ENCODE measurements around the gene BTBD8.
"Not testable (repeated sequence)": the region's sequence is repeated elsewhere in the genome, so short reads cannot be mapped to it uniquely, and the experiment has no call there.

BTBD8 gene

DNA sequence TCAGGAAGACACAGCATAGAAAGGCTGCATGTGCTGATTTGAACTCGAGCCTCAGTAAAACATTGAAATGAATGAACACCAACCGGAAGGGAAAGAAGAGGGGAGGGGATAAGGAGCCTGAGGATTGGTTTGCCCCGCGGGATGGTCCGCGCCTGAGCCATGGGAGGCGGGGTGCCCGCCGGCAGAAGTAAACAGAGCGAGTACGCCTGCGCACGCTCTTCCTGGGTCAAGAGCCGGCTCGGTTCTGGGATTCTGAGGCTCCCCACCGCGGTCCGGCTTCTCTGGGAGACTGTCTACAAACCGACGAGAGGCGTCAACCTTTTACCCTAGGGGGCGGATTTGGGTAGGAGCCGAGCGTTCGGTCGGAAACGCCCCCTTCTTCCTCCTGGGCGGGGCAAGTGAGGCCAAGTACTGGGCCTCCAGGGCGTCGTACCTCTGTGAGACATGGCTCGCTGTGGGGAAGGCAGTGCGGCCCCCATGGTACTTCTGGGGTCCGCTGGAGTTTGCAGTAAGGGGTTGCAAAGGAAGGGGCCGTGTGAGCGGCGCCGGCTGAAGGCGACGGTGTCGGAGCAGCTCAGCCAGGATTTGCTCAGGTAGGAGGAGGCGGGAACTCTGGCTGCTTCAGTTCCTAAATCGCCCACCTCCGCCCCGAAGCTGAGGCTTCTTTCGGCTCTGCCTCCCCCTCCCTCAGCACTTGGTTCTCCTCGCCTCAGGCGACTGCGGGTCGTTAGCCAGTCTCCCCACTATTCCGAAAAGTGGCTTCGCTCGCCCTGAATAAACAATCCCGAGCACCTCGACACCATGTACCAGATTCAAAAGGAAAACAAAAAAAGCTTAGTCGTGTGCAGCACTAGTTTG is at the start of gene BTBD8:
Gene BTBD8 (plus strand): TSS at position 218 of the 858 bp plus-strand sequence. CDS start 227 bp downstream, at position 445.
- DNase-seq (ENCODE audit: low read depth in 3 of 3) = peak; percentile 64 to 80 (median 76)

DNA sequence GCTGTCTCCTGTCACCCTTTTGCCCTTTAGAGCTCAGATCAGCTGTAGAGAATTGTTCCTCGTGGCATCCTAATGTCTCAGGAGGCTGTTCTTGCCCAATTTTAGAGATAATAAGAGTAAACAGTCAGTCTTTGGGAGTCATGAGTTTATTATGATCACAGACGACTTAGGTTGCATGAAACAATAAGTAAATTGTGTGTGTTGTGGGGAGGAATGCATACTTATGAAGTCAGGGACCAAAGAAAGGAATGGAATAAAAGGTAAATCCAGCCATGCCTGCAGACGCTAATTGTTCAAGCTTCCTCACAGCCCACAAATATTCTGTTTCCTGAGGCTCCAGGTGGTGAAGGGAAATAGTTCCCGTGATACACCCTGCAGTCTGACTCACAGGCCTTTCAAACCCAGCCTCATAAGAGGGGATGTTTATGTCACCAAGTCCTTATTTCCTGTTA is 49.5 kb upstream of the BTBD8 start:
- no peak for DNase-seq (ENCODE audit: low read depth in 3 of 3)

DNA sequence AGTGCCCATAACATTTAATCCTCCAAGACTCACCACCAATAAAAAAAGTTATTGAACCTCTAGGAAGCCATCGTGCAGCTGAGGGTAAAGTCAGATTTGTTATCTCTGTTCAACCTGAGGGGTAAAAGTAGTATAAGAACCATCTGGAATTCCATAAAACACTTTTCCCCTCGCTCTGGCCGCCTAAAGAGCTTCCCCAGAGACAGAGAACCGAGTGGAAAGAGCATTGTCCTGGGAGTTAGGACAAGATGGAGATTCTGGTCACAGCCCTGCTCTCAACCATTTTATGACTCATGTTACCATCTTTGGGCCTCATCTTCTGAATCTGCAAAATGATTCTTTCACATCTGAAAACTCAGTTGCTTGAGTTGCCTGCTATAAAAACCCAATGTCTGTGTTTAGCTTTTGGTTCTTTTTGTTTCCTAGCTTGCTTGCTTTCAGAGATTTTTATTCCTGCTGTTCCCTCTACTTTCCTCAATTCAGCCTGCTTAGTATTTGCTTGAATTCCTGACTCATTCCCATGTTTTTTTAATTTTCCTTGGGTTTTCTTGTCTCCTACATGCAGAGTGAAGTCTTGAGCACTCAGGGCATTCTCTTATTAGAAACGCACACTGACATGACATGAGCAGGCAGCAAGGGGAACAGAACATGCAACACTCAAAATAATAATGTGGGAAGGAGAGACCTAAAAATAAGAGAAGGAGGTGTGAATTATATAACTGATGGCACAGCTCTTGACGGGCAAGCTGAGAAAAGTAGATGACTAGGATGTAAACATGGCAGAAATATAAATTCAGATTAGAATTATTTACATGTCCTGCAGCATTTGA is 48.6 kb upstream of the BTBD8 start:
- DNase-seq (ENCODE audit: low read depth in 3 of 3) = no peak

DNA sequence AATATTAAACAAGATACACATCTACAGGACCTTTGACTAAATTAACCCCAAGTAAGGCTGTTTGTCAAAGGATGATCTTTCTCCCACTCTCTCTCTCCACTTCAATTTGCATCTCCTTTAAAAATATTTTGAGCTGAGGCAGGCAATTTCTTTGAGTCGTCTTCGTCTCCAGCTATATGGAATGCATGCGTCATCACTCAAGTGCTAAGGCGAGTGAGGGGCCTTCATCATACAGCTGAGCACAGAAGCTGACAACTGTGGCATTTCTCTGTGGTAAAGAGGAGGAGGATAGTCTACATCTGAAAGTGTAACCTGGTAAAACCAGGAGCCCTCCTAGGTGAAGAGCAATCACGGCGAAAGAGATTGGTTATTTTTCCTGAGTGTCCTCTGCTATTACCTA is 42.7 kb upstream of the BTBD8 start:
- no peak for DNase-seq (ENCODE audit: low read depth in 3 of 3)

DNA sequence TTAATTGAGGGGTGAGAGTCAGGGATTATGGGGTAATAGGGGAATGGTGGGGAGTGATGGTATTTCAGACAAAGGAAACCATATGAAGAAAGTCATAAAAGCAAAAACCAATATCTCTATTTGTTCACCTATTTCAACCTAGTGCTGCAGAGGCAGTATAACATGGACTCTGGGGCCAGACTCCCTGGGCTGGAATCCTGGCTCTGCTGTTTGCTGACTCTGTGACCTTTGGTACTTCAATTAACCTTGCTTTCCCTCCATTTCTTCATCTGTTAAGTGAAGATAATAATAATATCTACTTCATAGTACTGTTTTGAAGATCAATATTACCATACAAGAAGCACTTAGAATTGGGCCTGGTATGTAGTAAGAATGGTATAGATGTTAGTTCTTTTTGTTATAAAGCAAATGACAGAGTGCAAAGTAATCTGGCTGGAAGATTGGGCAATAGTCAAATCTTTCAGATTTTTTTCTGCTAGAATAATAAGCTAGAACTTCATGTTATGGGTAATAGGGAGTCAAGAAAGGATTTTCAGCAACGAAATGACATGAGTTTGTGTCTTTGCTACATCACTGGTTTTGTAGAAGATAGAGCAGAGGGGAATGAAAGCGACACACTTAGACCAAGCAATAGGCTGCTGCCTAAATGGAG is 41.3 kb upstream of the BTBD8 start:
- no peak for DNase-seq (ENCODE audit: low read depth in 3 of 3)

DNA sequence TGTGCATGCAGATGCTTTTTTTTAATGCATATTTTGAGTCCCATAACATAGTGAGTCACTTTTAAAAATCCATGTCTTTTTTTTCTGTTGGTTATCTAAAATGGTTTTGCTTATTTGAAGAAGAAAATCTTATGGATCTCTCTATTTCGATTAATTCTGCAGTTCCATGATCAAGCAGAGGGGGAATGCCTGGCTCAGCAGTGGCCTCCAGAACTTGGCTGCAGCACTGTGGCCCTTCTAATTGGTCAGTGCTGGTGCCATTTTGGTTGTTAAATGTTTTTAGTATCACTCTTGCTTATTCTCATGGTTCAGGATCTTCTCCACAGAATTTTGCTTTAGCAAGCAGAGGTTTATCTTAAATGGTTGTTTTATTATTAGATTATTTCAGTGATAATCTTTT is 39.2 kb upstream of the BTBD8 start:
- DNase-seq (ENCODE audit: low read depth in 3 of 3) = no peak

- DNase-seq (ENCODE audit: low read depth in 3 of 3) = no peak
These were observed 36.5 kb upstream of the BTBD8 start for GRCh38 chr1:92043621-92044020.

GRCh38 chr1:92045766-92046495 is 34.2 kb upstream of the BTBD8 start:
- DNase-seq (ENCODE audit: low read depth in 3 of 3) = no peak

DNA sequence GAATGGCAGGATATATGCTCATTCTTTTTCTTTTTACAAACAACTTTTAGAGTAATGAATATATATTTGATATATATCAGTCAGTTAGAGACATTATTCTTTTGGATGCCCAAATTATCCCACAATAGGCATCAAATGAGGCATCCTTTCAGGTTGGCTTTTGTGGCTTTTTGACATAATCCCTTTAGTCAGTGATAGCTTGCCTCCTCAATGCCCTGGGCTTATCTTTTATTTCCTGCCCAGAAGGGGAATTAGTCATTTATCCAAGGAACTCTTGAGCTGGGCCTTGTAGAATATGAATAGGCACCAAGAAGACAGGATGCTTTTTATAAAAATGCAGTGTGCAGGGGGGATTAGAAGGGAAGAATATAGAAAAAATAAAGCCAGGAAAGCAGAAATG is 28.2 kb upstream of the BTBD8 start:
- DNase-seq (ENCODE audit: low read depth in 3 of 3) = no peak

- no peak for DNase-seq (ENCODE audit: low read depth in 3 of 3)
These were observed 15.1 kb upstream of the BTBD8 start for GRCh38 chr1:92065042-92065441.

GRCh38 chr1:92066321-92066720 is 13.8 kb upstream of the BTBD8 start:
- DNase-seq (ENCODE audit: low read depth in 3 of 3) = no peak

DNA sequence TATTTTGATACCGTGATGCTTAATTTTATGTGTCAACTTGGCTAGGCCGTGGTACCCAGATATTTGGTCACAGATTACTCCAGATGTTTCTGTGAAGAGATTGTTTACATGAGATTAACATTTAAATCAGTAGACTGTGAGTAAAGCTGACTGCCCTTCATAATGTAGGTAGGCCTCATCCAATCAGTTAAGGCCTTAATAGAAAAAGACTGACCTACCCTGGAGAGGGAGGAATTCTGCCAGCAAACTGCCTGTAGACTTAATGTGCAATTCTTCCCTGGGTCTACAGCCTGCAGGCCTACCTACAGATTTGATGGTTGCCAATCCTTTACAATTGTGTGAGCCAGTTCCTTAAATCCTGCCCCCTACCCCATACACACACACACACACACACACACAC is 9.3 kb upstream of the BTBD8 start:
- no peak for DNase-seq (ENCODE audit: low read depth in 3 of 3)

GRCh38 chr1:92074446-92074845 is 5.7 kb upstream of the BTBD8 start:
- not testable (repeated sequence) for DNase-seq (ENCODE audit: low read depth in 3 of 3)

DNA sequence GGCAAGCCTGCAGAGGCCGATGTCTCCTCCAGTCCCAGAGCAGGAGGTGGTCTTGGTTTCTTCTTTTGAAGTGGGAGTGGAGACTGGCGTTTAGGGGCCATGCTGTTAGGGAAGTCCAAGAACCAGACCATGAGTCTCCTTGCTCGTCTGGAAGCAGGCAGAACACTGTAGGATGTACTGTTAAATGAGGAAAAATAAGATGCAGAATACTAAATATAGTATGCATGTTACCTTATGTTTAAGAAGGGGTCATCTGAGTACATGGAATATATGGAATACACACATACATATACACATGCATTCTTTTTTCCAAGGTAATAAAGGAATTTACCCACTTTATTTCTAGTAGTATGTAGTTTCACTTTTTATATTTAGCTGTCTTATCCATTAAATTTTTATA is 4.8 kb upstream of the BTBD8 start, which contains the start of gene SETSIP:
Gene SETSIP (minus strand): TSS at position 101 of the 400 bp plus-strand sequence. CDS start 0 bp downstream, at position 101.
- DNase-seq (ENCODE audit: low read depth in 3 of 3) = no peak

DNA sequence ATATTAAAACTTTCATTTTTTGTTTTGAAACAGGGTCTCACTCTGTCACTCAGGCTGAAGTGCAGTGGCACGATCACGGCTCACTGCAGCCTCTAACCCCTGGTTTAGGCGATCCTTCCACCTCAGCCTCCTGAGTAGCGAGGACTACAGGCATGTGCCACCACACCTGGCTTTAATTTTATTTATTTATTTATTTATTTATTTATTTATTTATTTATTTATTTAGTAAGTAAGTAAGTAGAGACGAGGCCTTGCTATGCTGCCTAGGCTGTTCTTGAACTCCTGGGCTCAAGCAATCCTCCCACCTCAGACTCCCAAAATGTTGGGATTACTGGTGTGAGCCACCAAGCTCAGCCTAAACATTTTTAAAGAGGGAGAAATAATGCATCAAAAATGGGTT is 3.8 kb upstream of the BTBD8 start:
- no peak for DNase-seq (ENCODE audit: low read depth in 3 of 3)

- not testable (repeated sequence) for DNase-seq (ENCODE audit: low read depth in 3 of 3)
These were observed 2.1 kb upstream of the BTBD8 start for GRCh38 chr1:92078077-92078476.

- DNase-seq (ENCODE audit: low read depth in 3 of 3) = no peak
These were observed 704 bp upstream of the BTBD8 start for GRCh38 chr1:92079441-92079840.

DNA sequence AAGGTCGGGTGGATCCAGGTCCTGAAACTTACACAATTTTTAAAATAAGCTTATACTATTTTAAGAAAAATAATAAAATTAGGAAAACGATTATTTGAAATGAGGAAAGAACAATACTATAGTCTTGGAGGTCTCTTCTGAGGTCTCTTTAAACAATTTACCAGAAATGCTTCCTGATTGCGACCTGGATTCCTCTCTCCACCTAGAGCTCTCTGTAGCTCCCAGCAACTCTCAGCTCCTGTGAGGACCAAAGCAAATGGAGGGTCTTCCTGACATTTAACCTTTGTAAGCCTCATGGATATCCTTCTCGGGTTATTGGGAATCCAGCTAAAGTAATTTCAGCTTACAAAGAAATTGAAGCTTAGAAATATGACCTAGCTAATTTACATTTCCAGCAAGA is 886 bp downstream of the BTBD8 start:
- no peak for DNase-seq (ENCODE audit: low read depth in 3 of 3)

DNA sequence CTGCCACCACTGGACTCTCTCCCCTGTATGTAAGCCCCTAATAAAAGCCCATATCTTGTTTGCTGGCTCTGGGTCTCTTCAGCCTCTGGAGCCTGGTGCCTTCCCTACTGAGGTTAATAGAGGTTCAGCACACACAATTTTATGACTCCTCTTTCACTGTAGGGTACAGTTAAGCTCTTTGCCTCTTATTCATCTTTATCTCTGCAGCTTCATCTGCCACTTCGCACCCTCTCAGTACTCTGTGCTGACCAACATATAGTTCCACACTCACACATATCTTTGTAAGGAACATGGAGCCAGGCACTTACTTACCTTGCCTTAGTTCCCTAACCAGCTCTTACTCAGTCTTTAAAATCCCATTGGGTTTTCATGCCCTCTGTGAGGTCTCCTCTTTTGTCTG is 4.5 kb downstream of the BTBD8 start:
- DNase-seq (ENCODE audit: low read depth in 3 of 3) = no peak

GRCh38 chr1:92085727-92086126 is 5.6 kb downstream of the BTBD8 start:
- DNase-seq (ENCODE audit: low read depth in 3 of 3) = no peak

DNA sequence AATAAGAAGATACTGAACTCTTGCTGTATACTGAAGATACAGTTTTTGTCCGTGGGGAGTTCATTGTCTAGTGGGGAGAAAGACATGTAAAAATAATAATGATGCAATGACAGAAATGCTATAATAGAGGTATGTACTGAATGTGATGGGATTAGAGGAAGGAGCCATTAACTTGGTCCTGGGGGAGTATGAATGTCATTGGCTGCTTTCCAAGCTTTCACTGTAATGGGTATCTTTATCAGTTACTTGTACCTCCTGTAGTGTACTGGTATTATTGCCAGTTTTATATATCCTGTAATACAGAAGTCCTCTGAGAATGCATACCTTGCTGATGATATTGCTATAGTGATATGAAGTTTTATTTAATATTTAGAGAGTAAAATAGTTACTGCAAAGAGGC is 7.4 kb downstream of the BTBD8 start:
- DNase-seq (ENCODE audit: low read depth in 3 of 3) = no peak
